Measurements from ENCODE around the gene FAM222A.

Gene FAM222A

GRCh38 chr12:109771746-109772621 is 58.4 kb downstream of the FAM222A start:
- TF ChIP-seq EZH2phosphoT487 (IDR thresholded peaks at IDR 0.05; ENCODE audit: borderline replicate concordance, low read length): no peak
- TF ChIP-seq CTCF (IDR thresholded peaks at IDR 0.05; ENCODE audit: low read depth, low read length, poor library complexity, severe bottlenecking): peak; percentile 27
- Histone ChIP-seq H3K9me2 (replicated peaks; ENCODE audit: control insufficient read depth, low read length) (no peaks in the 10 kb centered on the region), H3K4me1 (ENCODE audit: control insufficient read depth, low read length) (peaks cover 10% of the 10 kb centered on the region), H3K36me3 (ENCODE audit: control insufficient read depth, low read length) (no peaks in the 10 kb centered on the region), H3K27ac (ENCODE audit: low read depth, low read length) (no peak overlapping the region), H3K4me3 (ENCODE audit: low read length) (no peak overlapping the region), H4K20me1 (ENCODE audit: control insufficient read depth, insufficient read depth, low read depth, low read length) (no peaks in the 10 kb centered on the region), H3K9me3 (ENCODE audit: control insufficient read depth, insufficient read depth, low read length) (no peaks in the 10 kb centered on the region), H3K27me3 (ENCODE audit: control insufficient read depth, low read length) (no peaks in the 10 kb centered on the region), H3K79me2 (ENCODE audit: control insufficient read depth, low read length) (no peaks in the 10 kb centered on the region), H3F3A (ENCODE audit: control insufficient read depth, insufficient read depth) (no peaks in the 10 kb centered on the region), H3K4me2 (ENCODE audit: low read length) (peak overlapping the region; percentile 48; the same call in 1 of the 2 replicates)

GRCh38 chr12:109772622-109773321 is 59.1 kb downstream of the FAM222A start:
- Histone ChIP-seq H3K9me3 (ENCODE audit: control insufficient read depth, insufficient read depth, low read length) (no peaks in the 10 kb centered on the region), H3K4me1 (ENCODE audit: control insufficient read depth, low read length) (peaks cover 14% of the 10 kb centered on the region), H3K4me2 (ENCODE audit: low read length) (peak overlapping the region; percentile 48), H3K27me3 (ENCODE audit: control insufficient read depth, low read length) (no peaks in the 10 kb centered on the region), H3F3A (ENCODE audit: control insufficient read depth, insufficient read depth) (no peaks in the 10 kb centered on the region), H3K79me2 (ENCODE audit: control insufficient read depth, low read length) (no peaks in the 10 kb centered on the region), H3K27ac (ENCODE audit: low read depth, low read length) (no peak overlapping the region), H3K36me3 (ENCODE audit: control insufficient read depth, low read length) (no peaks in the 10 kb centered on the region), H4K20me1 (ENCODE audit: control insufficient read depth, insufficient read depth, low read depth, low read length) (no peaks in the 10 kb centered on the region), H3K4me3 (ENCODE audit: low read length) (peak overlapping the region; percentile 37), H3K9me2 (replicated peaks; ENCODE audit: control insufficient read depth, low read length) (no peaks in the 10 kb centered on the region)
- no peak for TF ChIP-seq EZH2phosphoT487 (IDR thresholded peaks at IDR 0.05; ENCODE audit: borderline replicate concordance, low read length)
- TF ChIP-seq CTCF (IDR thresholded peaks at IDR 0.05; ENCODE audit: low read depth, low read length, poor library complexity, severe bottlenecking): no peak

- H3K9me2 ChIP-seq (replicated peaks; ENCODE audit: control insufficient read depth, low read length): no peaks in the 10 kb centered on the region
- H4K20me1 ChIP-seq (ENCODE audit: control insufficient read depth, insufficient read depth, low read depth, low read length): no peaks in the 10 kb centered on the region
- H3K4me2 ChIP-seq (ENCODE audit: low read length): peak overlapping the region; percentile 48
- no peaks in the 10 kb centered on the region for H3F3A ChIP-seq (ENCODE audit: control insufficient read depth, insufficient read depth)
- no peaks in the 10 kb centered on the region for H3K79me2 ChIP-seq (ENCODE audit: control insufficient read depth, low read length)
- H3K36me3 ChIP-seq (ENCODE audit: control insufficient read depth, low read length): no peaks in the 10 kb centered on the region
- H3K27me3 ChIP-seq (ENCODE audit: control insufficient read depth, low read length): no peaks in the 10 kb centered on the region
- H3K4me1 ChIP-seq (ENCODE audit: control insufficient read depth, low read length): peaks cover 15% of the 10 kb centered on the region
- no peak overlapping the region for H3K27ac ChIP-seq (ENCODE audit: low read depth, low read length)
- TF ChIP-seq EZH2phosphoT487 (IDR thresholded peaks at IDR 0.05; ENCODE audit: borderline replicate concordance, low read length) (no peak), CTCF (IDR thresholded peaks at IDR 0.05; ENCODE audit: low read depth, low read length, poor library complexity, severe bottlenecking) (no peak)
- H3K4me3 ChIP-seq (ENCODE audit: low read length): peak overlapping the region; percentile 37
- H3K9me3 ChIP-seq (ENCODE audit: control insufficient read depth, insufficient read depth, low read length): peaks cover 1% of the 10 kb centered on the region; the same call in 1 of the 2 replicates
Measured at GRCh38 chr12:109773384-109774011, 59.9 kb downstream of the FAM222A start.
